ENCODE measurements around the gene HS1BP3.

Gene HS1BP3

DNA sequence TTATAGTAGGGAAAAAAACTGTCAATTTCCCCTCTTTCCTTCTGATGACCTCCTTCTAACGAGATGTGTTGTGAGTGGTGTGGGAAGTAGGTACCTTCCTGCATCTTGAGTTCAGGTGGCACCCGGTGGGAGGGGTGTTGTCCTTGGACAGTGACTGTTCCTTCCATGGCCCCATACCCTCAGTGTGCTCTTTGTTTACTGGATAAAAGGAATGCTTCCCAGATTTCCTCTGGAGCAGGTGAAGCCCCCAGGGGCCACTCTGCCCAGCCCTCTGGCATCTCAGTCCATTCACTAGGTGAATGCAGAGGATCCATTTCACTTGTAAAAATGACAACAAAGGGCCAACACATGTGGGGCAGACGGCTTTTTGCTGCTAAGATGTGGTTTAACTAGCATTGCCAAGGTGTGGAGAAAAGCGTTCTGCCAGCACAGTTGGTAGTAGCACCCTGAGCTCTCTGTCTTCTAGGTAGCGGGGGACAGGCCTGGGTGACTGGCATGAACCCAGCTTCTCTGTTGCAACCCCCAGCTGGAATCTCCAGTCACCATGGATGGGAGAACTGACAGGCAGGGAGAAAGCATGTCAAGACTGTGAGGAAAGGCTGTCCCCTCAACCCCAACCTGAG, 22.9 kb upstream of the HS1BP3 start:
- Histone ChIP-seq H3K27ac (ENCODE audit: low read depth, low read length) (no peak overlapping the region), H3K27me3 (ENCODE audit: control insufficient read depth, insufficient read depth, low read length) (peaks cover 77% of the 10 kb centered on the region), H3K36me3 (ENCODE audit: control insufficient read depth, insufficient read depth, low read length) (no peaks in the 10 kb centered on the region)

DNA sequence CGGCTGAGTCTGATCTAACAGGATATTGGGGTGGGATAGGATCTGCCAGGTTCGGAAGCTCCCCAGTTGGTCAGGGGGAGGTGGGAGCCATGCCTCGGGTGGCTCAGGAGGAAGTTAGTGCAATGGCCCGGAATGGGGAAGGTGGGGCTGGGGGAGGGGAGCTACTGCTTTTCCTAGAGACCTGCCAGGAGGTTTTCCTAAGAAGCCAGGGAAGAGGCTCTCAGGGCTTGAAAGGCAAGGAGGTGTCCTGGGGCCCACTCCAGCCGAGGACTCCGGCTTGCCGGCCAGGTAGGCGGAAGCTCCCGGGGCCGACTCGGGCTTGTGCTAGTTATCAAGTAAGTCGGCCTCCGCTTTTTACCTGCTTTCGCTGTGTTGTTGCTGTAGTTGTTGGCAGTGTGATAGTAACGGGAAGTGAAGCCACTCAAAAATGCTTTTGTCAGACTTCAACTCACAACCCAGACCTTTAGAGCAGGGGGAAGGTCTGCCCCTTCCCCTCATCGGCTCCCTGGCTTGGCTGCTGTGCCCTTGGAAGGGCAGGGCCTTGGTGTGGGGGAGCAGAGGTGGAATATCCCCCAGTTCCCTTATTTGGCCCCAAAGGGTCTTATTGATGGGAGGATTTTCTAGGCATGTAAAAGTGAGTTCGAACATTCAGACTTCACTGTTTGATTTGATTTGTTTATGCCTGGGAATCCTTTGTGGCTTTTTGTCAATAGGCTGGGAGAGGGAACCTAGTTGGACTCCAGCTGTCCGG, 21.5 kb upstream of the HS1BP3 start:
- Histone ChIP-seq H3K27me3 (ENCODE audit: control insufficient read depth, insufficient read depth, low read length) (peaks cover 91% of the 10 kb centered on the region), H3K36me3 (ENCODE audit: control insufficient read depth, insufficient read depth, low read length) (no peaks in the 10 kb centered on the region), H3K9me3 (ENCODE audit: control insufficient read depth, insufficient read depth, low read length) (no peaks in the 10 kb centered on the region), H3K27ac (ENCODE audit: low read depth, low read length) (no peak overlapping the region), H3K4me3 (ENCODE audit: low read depth, low read length) (no peak overlapping the region; the same call in 1 of the 2 replicates), H3K4me1 (ENCODE audit: control insufficient read depth, insufficient read depth, low read length) (peaks cover 47% of the 10 kb centered on the region), H3K9ac (ENCODE audit: low read depth, low read length) (no peak overlapping the region)

More for the DNA sequence above, 22.9 kb upstream of the HS1BP3 start:
- no peaks in the 10 kb centered on the region for H3K9me3 ChIP-seq (ENCODE audit: control insufficient read depth, insufficient read depth, low read length)
- H3K4me3 ChIP-seq (ENCODE audit: low read depth, low read length), result no peak overlapping the region
- H3K4me1 ChIP-seq (ENCODE audit: control insufficient read depth, insufficient read depth, low read length), result peaks cover 41% of the 10 kb centered on the region
- no peak overlapping the region for H3K9ac ChIP-seq (ENCODE audit: low read depth, low read length)

DNA sequence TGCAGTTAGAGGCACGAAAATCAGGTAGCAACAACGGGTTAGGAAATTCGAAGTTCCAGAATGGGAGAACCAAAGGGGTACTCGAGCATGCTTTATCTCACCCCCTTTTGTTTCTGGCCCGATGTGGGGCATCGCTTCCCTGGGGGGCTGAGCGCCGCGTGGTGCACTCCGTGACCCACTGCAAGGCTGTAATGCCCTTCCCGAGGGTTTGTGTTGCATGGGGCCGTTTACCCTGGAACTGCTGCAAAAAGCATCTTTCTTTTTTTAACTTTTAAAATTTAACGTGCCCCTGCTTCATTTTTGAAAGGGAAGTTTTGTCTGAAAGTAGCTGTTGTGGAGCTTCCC, 20.8 kb upstream of the HS1BP3 start:
- H3K4me3 ChIP-seq (ENCODE audit: low read depth, low read length), result no peak overlapping the region
- peaks cover 94% of the 10 kb centered on the region for H3K27me3 ChIP-seq (ENCODE audit: control insufficient read depth, insufficient read depth, low read length)
- H3K4me1 ChIP-seq (ENCODE audit: control insufficient read depth, insufficient read depth, low read length), result peaks cover 47% of the 10 kb centered on the region

DNA sequence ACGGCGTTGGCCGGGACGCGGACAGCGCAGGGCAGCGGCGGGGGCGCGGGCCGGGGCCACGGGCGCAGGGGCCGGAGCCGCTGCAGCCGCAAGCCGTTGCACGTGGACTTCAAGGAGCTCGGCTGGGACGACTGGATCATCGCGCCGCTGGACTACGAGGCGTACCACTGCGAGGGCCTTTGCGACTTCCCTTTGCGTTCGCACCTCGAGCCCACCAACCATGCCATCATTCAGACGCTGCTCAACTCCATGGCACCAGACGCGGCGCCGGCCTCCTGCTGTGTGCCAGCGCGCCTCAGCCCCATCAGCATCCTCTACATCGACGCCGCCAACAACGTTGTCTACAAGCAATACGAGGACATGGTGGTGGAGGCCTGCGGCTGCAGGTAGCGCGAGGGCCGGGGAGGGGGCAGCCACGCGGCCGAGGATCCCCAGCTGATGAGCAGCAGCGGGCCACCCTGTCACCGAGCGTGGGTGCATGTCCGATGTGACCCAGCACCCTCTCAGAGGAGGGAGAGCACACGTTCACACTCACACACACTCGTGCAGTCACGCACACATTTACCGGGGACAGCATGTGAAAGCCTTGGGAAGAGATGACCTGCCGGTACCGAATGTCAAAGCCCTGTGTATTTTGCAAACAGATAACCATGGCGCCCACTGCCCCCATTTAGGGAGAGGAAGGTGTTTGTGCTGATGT, 20.3 kb upstream of the HS1BP3 start:
- no peaks in the 10 kb centered on the region for H3K9me3 ChIP-seq (ENCODE audit: control insufficient read depth, insufficient read depth, low read length)
- H3K27ac ChIP-seq (ENCODE audit: low read depth, low read length), result no peak overlapping the region
- H3K4me1 ChIP-seq (ENCODE audit: control insufficient read depth, insufficient read depth, low read length), result peaks cover 47% of the 10 kb centered on the region
- peaks cover 96% of the 10 kb centered on the region for H3K27me3 ChIP-seq (ENCODE audit: control insufficient read depth, insufficient read depth, low read length)
- no peaks in the 10 kb centered on the region for H3K36me3 ChIP-seq (ENCODE audit: control insufficient read depth, insufficient read depth, low read length)
- no peak overlapping the region for H3K4me3 ChIP-seq (ENCODE audit: low read depth, low read length)
- H3K9ac ChIP-seq (ENCODE audit: low read depth, low read length), result no peak overlapping the region

More for the DNA sequence above, 20.8 kb upstream of the HS1BP3 start:
- no peaks in the 10 kb centered on the region for H3K9me3 ChIP-seq (ENCODE audit: control insufficient read depth, insufficient read depth, low read length)
- no peak overlapping the region for H3K9ac ChIP-seq (ENCODE audit: low read depth, low read length)
- H3K36me3 ChIP-seq (ENCODE audit: control insufficient read depth, insufficient read depth, low read length), result no peaks in the 10 kb centered on the region
- no peak overlapping the region for H3K27ac ChIP-seq (ENCODE audit: low read depth, low read length)

DNA sequence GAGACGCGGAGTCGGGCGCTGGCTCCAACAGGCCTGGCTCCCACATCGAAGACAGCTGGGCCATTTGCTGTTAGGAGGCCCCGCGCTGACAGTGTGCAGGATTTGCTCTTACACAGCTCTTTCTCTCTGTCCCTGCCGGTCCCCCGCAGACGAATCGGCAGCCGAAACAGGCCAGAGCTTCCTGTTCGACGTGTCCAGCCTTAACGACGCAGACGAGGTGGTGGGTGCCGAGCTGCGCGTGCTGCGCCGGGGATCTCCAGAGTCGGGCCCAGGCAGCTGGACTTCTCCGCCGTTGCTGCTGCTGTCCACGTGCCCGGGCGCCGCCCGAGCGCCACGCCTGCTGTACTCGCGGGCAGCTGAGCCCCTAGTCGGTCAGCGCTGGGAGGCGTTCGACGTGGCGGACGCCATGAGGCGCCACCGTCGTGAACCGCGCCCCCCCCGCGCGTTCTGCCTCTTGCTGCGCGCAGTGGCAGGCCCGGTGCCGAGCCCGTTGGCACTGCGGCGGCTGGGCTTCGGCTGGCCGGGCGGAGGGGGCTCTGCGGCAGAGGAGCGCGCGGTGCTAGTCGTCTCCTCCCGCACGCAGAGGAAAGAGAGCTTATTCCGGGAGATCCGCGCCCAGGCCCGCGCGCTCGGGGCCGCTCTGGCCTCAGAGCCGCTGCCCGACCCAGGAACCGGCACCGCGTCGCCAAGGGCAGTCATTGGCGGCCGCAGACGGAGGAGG, 19.6 kb upstream of the HS1BP3 start:
- H3K27me3 ChIP-seq (ENCODE audit: control insufficient read depth, insufficient read depth, low read length), result peaks cover 96% of the 10 kb centered on the region

GRCh38 chr2:20669562-20670314, 18.8 kb upstream of the HS1BP3 start:
- H3K27me3 ChIP-seq (ENCODE audit: control insufficient read depth, insufficient read depth, low read length), result peaks cover 96% of the 10 kb centered on the region
- peaks cover 56% of the 10 kb centered on the region for H3K4me1 ChIP-seq (ENCODE audit: control insufficient read depth, insufficient read depth, low read length)
- peak overlapping the region; percentile 21; the same call in 1 of the 2 replicates for H3K4me3 ChIP-seq (ENCODE audit: low read depth, low read length)
- H3K9ac ChIP-seq (ENCODE audit: low read depth, low read length), result no peak overlapping the region
- H3K9me3 ChIP-seq (ENCODE audit: control insufficient read depth, insufficient read depth, low read length), result no peaks in the 10 kb centered on the region
- H3K27ac ChIP-seq (ENCODE audit: low read depth, low read length), result no peak overlapping the region
- H3K36me3 ChIP-seq (ENCODE audit: control insufficient read depth, insufficient read depth, low read length), result no peaks in the 10 kb centered on the region

More for the DNA sequence above, 19.6 kb upstream of the HS1BP3 start:
- Histone ChIP-seq H3K27ac (ENCODE audit: low read depth, low read length) (no peak overlapping the region), H3K9ac (ENCODE audit: low read depth, low read length) (no peak overlapping the region), H3K36me3 (ENCODE audit: control insufficient read depth, insufficient read depth, low read length) (no peaks in the 10 kb centered on the region), H3K9me3 (ENCODE audit: control insufficient read depth, insufficient read depth, low read length) (no peaks in the 10 kb centered on the region), H3K4me3 (ENCODE audit: low read depth, low read length) (no peak overlapping the region), H3K4me1 (ENCODE audit: control insufficient read depth, insufficient read depth, low read length) (peaks cover 51% of the 10 kb centered on the region)

GRCh38 chr2:20668871-20669475, 18.1 kb upstream of the HS1BP3 start:
- no peak overlapping the region for H3K9ac ChIP-seq (ENCODE audit: low read depth, low read length)
- H3K27ac ChIP-seq (ENCODE audit: low read depth, low read length), result no peak overlapping the region
- H3K36me3 ChIP-seq (ENCODE audit: control insufficient read depth, insufficient read depth, low read length), result no peaks in the 10 kb centered on the region
- peaks cover 96% of the 10 kb centered on the region for H3K27me3 ChIP-seq (ENCODE audit: control insufficient read depth, insufficient read depth, low read length)
- peaks cover 48% of the 10 kb centered on the region for H3K4me1 ChIP-seq (ENCODE audit: control insufficient read depth, insufficient read depth, low read length)
- H3K9me3 ChIP-seq (ENCODE audit: control insufficient read depth, insufficient read depth, low read length), result no peaks in the 10 kb centered on the region
- no peak overlapping the region for H3K4me3 ChIP-seq (ENCODE audit: low read depth, low read length)

- H3K36me3 ChIP-seq (ENCODE audit: control insufficient read depth, insufficient read depth, low read length), result no peaks in the 10 kb centered on the region
- H3K4me1 ChIP-seq (ENCODE audit: control insufficient read depth, insufficient read depth, low read length), result peaks cover 47% of the 10 kb centered on the region
- no peak overlapping the region for H3K4me3 ChIP-seq (ENCODE audit: low read depth, low read length)
- no peaks in the 10 kb centered on the region for H3K9me3 ChIP-seq (ENCODE audit: control insufficient read depth, insufficient read depth, low read length)
- peaks cover 96% of the 10 kb centered on the region for H3K27me3 ChIP-seq (ENCODE audit: control insufficient read depth, insufficient read depth, low read length)
- H3K27ac ChIP-seq (ENCODE audit: low read depth, low read length), result no peak overlapping the region
- H3K9ac ChIP-seq (ENCODE audit: low read depth, low read length), result no peak overlapping the region
Observed at GRCh38 chr2:20668451-20668850, 17.6 kb upstream of the HS1BP3 start.

- peak overlapping the region; percentile 51 for H3K4me3 ChIP-seq (ENCODE audit: low read depth, low read length)
- no peak overlapping the region for H3K27ac ChIP-seq (ENCODE audit: low read depth, low read length)
- peaks cover 96% of the 10 kb centered on the region for H3K27me3 ChIP-seq (ENCODE audit: control insufficient read depth, insufficient read depth, low read length)
- peaks cover 43% of the 10 kb centered on the region for H3K4me1 ChIP-seq (ENCODE audit: control insufficient read depth, insufficient read depth, low read length)
- H3K9ac ChIP-seq (ENCODE audit: low read depth, low read length), result no peak overlapping the region
- H3K9me3 ChIP-seq (ENCODE audit: control insufficient read depth, insufficient read depth, low read length), result no peaks in the 10 kb centered on the region
- H3K36me3 ChIP-seq (ENCODE audit: control insufficient read depth, insufficient read depth, low read length), result no peaks in the 10 kb centered on the region
Observed at GRCh38 chr2:20667531-20668401, 16.9 kb upstream of the HS1BP3 start.

Data from HUES48 (cell line).